Right renal pelvis (tissue), 4 donors: ENCODE data around the gene STK4. TPM values are rescaled to one million over a fixed set of nuclear protein-coding genes. Genes with fewer than 3 reads are reported as not detected.

Source experiments
- polyA plus RNA-seq, 4 donors: library from polyadenylated mRNA; unstranded; fragments of 120-200 nt; gene quantifications; one replicate each; pipeline ENCODE4 v1.2.1, GENCODE V29; 2013; ENCODE audit not compliant: insufficient read length in 4 of 4

The STK4 gene
- polyA plus RNA-seq, 4 donors, result 16.5 to 23.5 (median 21.5) TPM

Other genes starting within 250 kb of the STK4 start
- under 1 TPM in 3 of 4 donors, not detected in 1; 0.09 to 0.19 (median 0.10) TPM for gene KCNK15, start 220.6 kb upstream of the STK4 start, polyA plus RNA-seq
- under 1 TPM; 0.64 to 0.99 (median 0.78) TPM for gene RIMS4, start 156.0 kb upstream of the STK4 start, polyA plus RNA-seq
- 100 to 1,000 TPM; 216 to 245 (median 236) TPM for gene YWHAB, start 80.8 kb upstream of the STK4 start, polyA plus RNA-seq
- gene PABPC1L, start 56.5 kb upstream of the STK4 start, polyA plus RNA-seq, result 10 to 100 TPM; 37.0 to 41.7 (median 39.4) TPM
- gene TOMM34, start 6.1 kb upstream of the STK4 start, polyA plus RNA-seq, result 10 to 100 TPM; 40.8 to 46.7 (median 42.8) TPM
- under 1 TPM; 0.37 to 0.57 (median 0.51) TPM for gene KCNS1, start 134.6 kb downstream of the STK4 start, polyA plus RNA-seq
- not detected for gene WFDC5, start 148.7 kb downstream of the STK4 start, polyA plus RNA-seq
- gene WFDC12, start 158.0 kb downstream of the STK4 start, polyA plus RNA-seq, result under 1 TPM in 1 of 4 donors, not detected in 3; 0.06 TPM
- not detected for gene PI3, start 208.4 kb downstream of the STK4 start, polyA plus RNA-seq
- gene SEMG1, start 240.5 kb downstream of the STK4 start, polyA plus RNA-seq, result not detected